GM12878 (cell line): ENCODE data around the gene NIPAL3. TPM values are rescaled to one million over a fixed set of nuclear protein-coding genes. Genes with fewer than 3 reads are reported as not detected.

Experiments used
- ATAC-seq: fragments of 200-7000 bp; cut with Tn5 transposase; 3 replicates; pipeline ENCODE4 v1.9.1; 2020; ENCODE audit warnings: mild to moderate bottlenecking, moderate library complexity
- BruUV-seq: library from RNA; stranded (reverse); fragments of 400-500 nt; replicated peaks from 2 replicates; lab custom pipeline; 2021; lab: Mats Ljungman, UMichigan
- CTCF ChIA-PET: fragments of 300-600 bp; sonication (Branson Sonifier 250); formaldehyde crosslinking; extraction: SDS; loops from one replicate; lab custom pipeline; 2021; ENCODE audit warnings: inconsistent platforms; lab: Yijun Ruan, JAX
- POLR2A ChIA-PET: fragments of 350-600 bp; formaldehyde crosslinking; extraction: SDS; loops from one replicate; lab custom pipeline; 2021; ENCODE audit warnings: inconsistent platforms; lab: Charles Lee
- RAD21 ChIA-PET: fragments of 300-600 bp; sonication (Branson Sonifier 250); formaldehyde crosslinking; loops from one replicate; lab custom pipeline; 2023; ENCODE audit warnings: antibody characterized with exemption; ENCODE audit not compliant: unreplicated experiment; lab: Charles Lee
- SMC1A ChIA-PET: fragments of 300-600 bp; sonication (Branson Sonifier 250); formaldehyde crosslinking; loops from one replicate; lab custom pipeline; 2023; ENCODE audit not compliant: unreplicated experiment, uncharacterized antibody; lab: Charles Lee
- DNase-seq: peaks from one replicate; pipeline ENCODE4 v3.0.0-alpha.2; 2011; ENCODE audit warnings: low read depth, low spot score
- FAIRE-seq: peaks from 3 replicates; lab custom pipeline; 2011; peaks lifted over from hg19 to GRCh38; lab: Jason Lieb, UNC
- H2AFZ ChIP-seq: 2 replicates; pipeline ENCODE4 v1.6.0; 2011; ENCODE audit warnings: low read depth, low read length, control low read depth; ENCODE audit not compliant: control insufficient read depth
- H3K27ac ChIP-seq: 2 replicates; pipeline ENCODE4 v1.5.1; 2011; ENCODE audit warnings: control low read depth; ENCODE audit not compliant: control insufficient read depth, insufficient read depth
- H3K27me3 ChIP-seq, 2 experiments: replicated peaks in 1 of 2; 2 replicates each; pipeline versions ENCODE4 v1.6.0 to v1.6.1; 2011; ENCODE audit warnings: low read length in 1 of 2; ENCODE audit not compliant: control insufficient read depth in 2 of 2, insufficient read depth in 2 of 2
- H3K36me3 ChIP-seq, 2 experiments: 2 replicates each; pipeline ENCODE4 v1.5.1; 2011; ENCODE audit warnings: low read length in 1 of 2; ENCODE audit not compliant: control insufficient read depth in 2 of 2, insufficient read depth in 2 of 2
- H3K4me1 ChIP-seq: 2 replicates; pipeline ENCODE4 v1.6.1; 2011; ENCODE audit warnings: mild to moderate bottlenecking, low read length, moderate library complexity, mixed read lengths; ENCODE audit not compliant: control insufficient read depth, insufficient read depth
- H3K4me2 ChIP-seq: 2 replicates; pipeline ENCODE4 v1.6.0; 2011; ENCODE audit warnings: control low read depth; ENCODE audit not compliant: control insufficient read depth, insufficient read depth
- H3K4me3 ChIP-seq: fragments of 200-600 bp; sonication (generic); 2 replicates; pipeline ENCODE4 v1.5.1; 2016
- H3K79me2 ChIP-seq: 2 replicates; pipeline ENCODE4 v1.6.0; 2011; ENCODE audit warnings: low read length; ENCODE audit not compliant: control insufficient read depth, insufficient read depth
- H3K9ac ChIP-seq: 2 replicates; pipeline ENCODE4 v1.8.0; 2011; ENCODE audit warnings: low read length, control low read depth, mixed read lengths; ENCODE audit not compliant: control insufficient read depth, insufficient read depth
- H3K9me3 ChIP-seq: replicated peaks from 3 replicates; pipeline ENCODE4 v1.5.1; 2011; ENCODE audit warnings: mild to moderate bottlenecking, low read length; ENCODE audit not compliant: control insufficient read depth, insufficient read depth
- H4K20me1 ChIP-seq: 2 replicates; pipeline ENCODE4 v1.6.0; 2011; ENCODE audit not compliant: control insufficient read depth, insufficient read depth
- BCLAF1 ChIP-seq: fragments of 450-650 bp; IDR thresholded peaks from 2 replicates; pipeline ENCODE4 v1.6.1; 2017; ENCODE audit warnings: antibody characterized with exemption, mild to moderate bottlenecking, moderate library complexity
- CREB1 ChIP-seq: IDR thresholded peaks from 2 replicates; pipeline ENCODE4 v1.6.1; 2012; ENCODE audit warnings: low read depth, mild to moderate bottlenecking, inconsistent platforms
- DPF2 ChIP-seq: fragments of 450-650 bp; IDR thresholded peaks from 2 replicates; pipeline ENCODE4 v1.6.1; 2017; ENCODE audit warnings: mild to moderate bottlenecking
- E4F1 ChIP-seq: fragments of 450-650 bp; IDR thresholded peaks from 2 replicates; pipeline ENCODE4 v1.6.1; 2018; ENCODE audit warnings: borderline replicate concordance, mild to moderate bottlenecking; ENCODE audit not compliant: partially characterized antibody
- KAT2A ChIP-seq: conservative IDR thresholded peaks from 2 replicates; pipeline ENCODE4 v1.6.1; 2011; ENCODE audit warnings: low read depth, low read length; ENCODE audit not compliant: control insufficient read depth
- LARP7 ChIP-seq: fragments of 450-650 bp; IDR thresholded peaks from 2 replicates; pipeline ENCODE4 v1.6.1; 2017; ENCODE audit warnings: mild to moderate bottlenecking
- NFXL1 ChIP-seq: fragments of 450-650 bp; IDR thresholded peaks from 2 replicates; pipeline ENCODE4 v1.6.1; 2017; ENCODE audit warnings: antibody characterized with exemption, mild to moderate bottlenecking, borderline replicate concordance
- POLR2AphosphoS2 ChIP-seq: IDR thresholded peaks from 2 replicates; pipeline ENCODE4 v1.6.1; 2011; ENCODE audit warnings: low read depth, mild to moderate bottlenecking, low read length, improper control_type of control experiment, moderate library complexity
- SP1 ChIP-seq: IDR thresholded peaks from one replicate; pipeline ENCODE4 v1.6.1; 2011; ENCODE audit warnings: low read depth, low read length
- SPI1 ChIP-seq: IDR thresholded peaks from 2 replicates; pipeline ENCODE4 v1.6.1; 2011; ENCODE audit warnings: low read depth, mild to moderate bottlenecking, low read length, moderate library complexity, borderline replicate concordance; ENCODE audit not compliant: insufficient read depth
- SREBF2 ChIP-seq: IDR thresholded peaks from 2 replicates; pipeline ENCODE4 v1.6.1; 2012; ENCODE audit warnings: mild to moderate bottlenecking, low read length
- SRF ChIP-seq, 2 experiments: IDR thresholded peaks; 2 replicates each; pipeline ENCODE4 v1.6.1; 2011; ENCODE audit warnings: low read depth in 2 of 2, low read length in 2 of 2, mild to moderate bottlenecking in 1 of 2, moderate library complexity in 1 of 2
- SUZ12 ChIP-seq: fragments of 200-600 bp; sonication (generic); IDR thresholded peaks from one replicate; pipeline ENCODE4 v1.6.1; 2018; ENCODE audit warnings: antibody characterized with exemption, mild to moderate bottlenecking; ENCODE audit not compliant: unreplicated experiment
- ZNF217 ChIP-seq: fragments of 450-650 bp; IDR thresholded peaks from 2 replicates; pipeline ENCODE4 v1.6.1; 2017; ENCODE audit warnings: antibody characterized with exemption, mild to moderate bottlenecking
- ZNF687 ChIP-seq: fragments of 450-650 bp; IDR thresholded peaks from 2 replicates; pipeline ENCODE4 v1.6.1; 2017; ENCODE audit warnings: mild to moderate bottlenecking, moderate library complexity
- WGBS: methylation state at CpG from one replicate; pipeline ENCODE4 v1.1.6; 2016; ENCODE audit warnings: low lambda C conversion rate; ENCODE audit not compliant: insufficient replicate concordance, insufficient coverage; ENCODE audit errors: missing lambda C conversion rate; 5-methylcytosine and 5-hydroxymethylcytosine counted together
- in situ Hi-C: fragments of 300-500 bp; cut with MboI; formaldehyde crosslinking; loops from 9 replicates; pipeline ENCODE4 v1.14.3; 2018; ENCODE audit warnings: mixed read lengths
- intact Hi-C: fragments of 100-400 bp; cut with micrococcal nuclease; formaldehyde crosslinking; loops from one replicate; pipeline ENCODE4 v1.14.2; 2022; ENCODE audit not compliant: unreplicated experiment
- polyA plus RNA-seq, 11 experiments: library from polyadenylated mRNA; depleted of rRNA in 4 of 11; unstranded in 6 of 11; stranded (reverse) in 5 of 11; fragments of >200 nt; fragmentation: Nextera tagmentation in 4 of 11; fragmentation: Illumina TruSeq in 1 of 11; extraction: Ambion mirVana in 4 of 11; extraction: Trizol in 1 of 11; gene quantifications; 1 replicate in 1 of 11; 2 replicates in 10 of 11; pipeline versions ENCODE4 v1.2.1 to v1.2.3, GENCODE V29; 2011 to 2016; ENCODE audit warnings: inconsistent platforms in 2 of 11, missing spikeins in 2 of 11, low read depth in 1 of 11
- total RNA-seq, 4 experiments: library from RNA; depleted of rRNA in 3 of 4; stranded (reverse); fragments of >200 nt in 3 of 4; fragmentation: Illumina TruSeq in 1 of 4; extraction: Trizol in 1 of 4; gene quantifications; 2 replicates each; pipeline versions ENCODE4 v1.2.1 to v1.2.3, GENCODE V29; 2013 to 2021

NIPAL3 gene
- total and polyA plus RNA-seq, 10 of the 15 experiments (the other 5 are each of a cell fraction or from before 2014, with no cell fraction given), result 2.1 to 9.4 (median 4.2) TPM

GRCh38 chr1:24452922-24453485, 37.4 kb downstream of the NIPAL3 start:
- H3K27me3 ChIP-seq, result no peaks in the 10 kb centered on the region
- no peaks in the 10 kb centered on the region for H3K9me3 ChIP-seq
- intact Hi-C loops, result no loop called here
- ChIA-PET SMC1A (interaction anchor here (1.2 kb wide), 1 partner anchor 28 kb away, joined by 3 read pairs; no protein-coding TSS in a partner anchor), POLR2A (interaction anchor here (1.2 kb wide), 1 partner anchor 12 kb away, joined by 3 read pairs; no protein-coding TSS in a partner anchor), CTCF (interaction anchor here (1.3 to 1.7 kb wide), 2 partner anchors 10 to 254 kb away, joined by 5 to 6 read pairs; no protein-coding TSS in a partner anchor), RAD21 (interaction anchor here (1.2 kb wide), 1 partner anchor 38 kb away, joined by 3 read pairs; the partner anchor contains the start of gene NIPAL3)
- no peak overlapping the region for H3K4me3 ChIP-seq
- in situ Hi-C loops, result no loop called here
- no peaks in the 10 kb centered on the region for H3K79me2 ChIP-seq
- ATAC-seq (no peak), DNase-seq (no peak), FAIRE-seq (no peak)
- no peak overlapping the region for H2AFZ ChIP-seq
- WGBS, result 90% methylated on average over 8 of the region's 8 CpGs
- no peak overlapping the region for H3K9ac ChIP-seq
- peaks cover 0 to 5% of the 10 kb centered on the region in 2 experiments; a peak in 3 of 4 replicates for H3K36me3 ChIP-seq
- 0 out of 2 replicates have a peak, but pooled peaks cover 3% of the 10 kb centered on the region for H3K4me1 ChIP-seq
- no peak overlapping the region for H3K4me2 ChIP-seq
- BruUV-seq, result no TSS peak
- H4K20me1 ChIP-seq, result no peaks in the 10 kb centered on the region
- H3K27ac ChIP-seq, result no peak overlapping the region
- TF ChIP-seq DPF2 (no peak), SPI1 (no peak), POLR2AphosphoS2 (no peak), E4F1 (no peak), CREB1 (no peak), NFXL1 (no peak), ZNF687 (no peak), SRF (IDR thresholded peaks at IDR 0.05; ENCODE audit: low read depth in 2 of 2, low read length in 2 of 2) (no peak), ZNF217 (no peak), SREBF2 (no peak), LARP7 (no peak), KAT2A (no peak), SP1 (no peak), SUZ12 (no peak), BCLAF1 (no peak)
